ENCODE results near the gene UFSP1. TPM values are rescaled to one million over a fixed set of nuclear protein-coding genes. Genes with fewer than 3 reads are reported as not detected.

Gene UFSP1
- total RNA-seq, 2 experiments from 2014 or later = 1.5 to 2.0 TPM

DNA sequence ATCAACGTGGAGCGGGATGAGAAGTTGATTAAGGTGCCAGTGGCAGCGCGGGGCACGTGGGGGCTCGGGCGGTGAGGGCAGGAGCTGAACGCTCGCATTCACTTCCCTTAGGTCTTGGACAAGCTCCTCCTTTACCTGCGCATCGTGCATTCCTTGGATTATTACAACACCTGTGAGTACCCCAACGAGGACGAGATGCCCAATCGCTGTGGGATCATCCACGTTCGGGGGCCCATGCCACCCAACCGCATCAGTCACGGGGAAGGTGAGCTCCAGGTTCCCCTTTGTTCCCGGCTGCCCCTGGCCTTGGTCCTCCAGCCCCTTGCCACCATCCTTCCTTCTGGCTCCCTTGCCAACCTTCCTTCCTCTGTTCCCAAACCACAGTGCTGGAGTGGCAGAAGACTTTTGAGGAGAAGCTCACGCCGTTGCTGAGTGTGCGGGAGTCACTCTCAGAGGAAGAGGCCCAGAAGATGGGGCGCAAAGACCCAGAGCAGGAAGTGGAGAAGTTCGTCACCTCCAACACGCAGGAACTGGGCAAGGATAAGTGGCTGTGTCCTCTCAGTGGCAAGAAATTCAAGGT lies 2.5 kb downstream of the UFSP1 start:
- ChIA-PET CTCF (interaction anchor here (0.8 to 2.0 kb wide), 7 partner anchors 9 to 357 kb away, joined by 3 to 6 read pairs (median 5); partner anchors contain the start of genes ACHE, POP7 and SLC12A9), POLR2A (interaction anchor here (0.9 to 6.2 kb wide), 3 partner anchors 11 to 35 kb away, joined by 3 to 107 read pairs (median 4); partner anchors contain the start of genes SLC12A9 and SRRT)
- Mint-ChIP-seq H3K4me3 (peak overlapping the region; percentile 79), H3K27ac (peak overlapping the region; percentile 84), H3K9me3 (no peaks in the 10 kb centered on the region), H3K36me3 (peaks cover 57% of the 10 kb centered on the region), H3K27me3 (peaks cover 7% of the 10 kb centered on the region), H3K4me1 (ENCODE audit: low read depth) (peaks cover 57% of the 10 kb centered on the region)
- intact Hi-C loops (cut with micrococcal nuclease) = loop anchor here (5.0 kb wide), 1 partner anchor 285 kb away; no protein-coding TSS in a partner anchor
- DNase-seq = no peak

GRCh38 chr7:100886142-100886935 lies 3.2 kb downstream of the UFSP1 start:
- ChIA-PET CTCF (interaction anchor here (0.8 to 1.3 kb wide), 4 partner anchors 34 to 181 kb away, joined by 3 to 6 read pairs (median 6); partner anchors contain the start of genes POP7 and SLC12A9), POLR2A (interaction anchor here (0.9 to 6.2 kb wide), 3 partner anchors 11 to 34 kb away, joined by 3 to 107 read pairs (median 4); partner anchors contain the start of genes SLC12A9 and SRRT)
- peak overlapping the region; percentile 74 for H3K27ac Mint-ChIP-seq
- DNase-seq = no peak
- H3K9me3 Mint-ChIP-seq = no peaks in the 10 kb centered on the region
- H3K4me1 Mint-ChIP-seq (ENCODE audit: low read depth) = peaks cover 55% of the 10 kb centered on the region
- intact Hi-C loops (cut with micrococcal nuclease) = loop anchor here (5.0 kb wide), 1 partner anchor 286 kb away; no protein-coding TSS in a partner anchor
- H3K27me3 Mint-ChIP-seq = peaks cover under 1% of the 10 kb centered on the region
- H3K36me3 Mint-ChIP-seq = peaks cover 64% of the 10 kb centered on the region
- H3K4me3 Mint-ChIP-seq = no peak overlapping the region

DNA sequence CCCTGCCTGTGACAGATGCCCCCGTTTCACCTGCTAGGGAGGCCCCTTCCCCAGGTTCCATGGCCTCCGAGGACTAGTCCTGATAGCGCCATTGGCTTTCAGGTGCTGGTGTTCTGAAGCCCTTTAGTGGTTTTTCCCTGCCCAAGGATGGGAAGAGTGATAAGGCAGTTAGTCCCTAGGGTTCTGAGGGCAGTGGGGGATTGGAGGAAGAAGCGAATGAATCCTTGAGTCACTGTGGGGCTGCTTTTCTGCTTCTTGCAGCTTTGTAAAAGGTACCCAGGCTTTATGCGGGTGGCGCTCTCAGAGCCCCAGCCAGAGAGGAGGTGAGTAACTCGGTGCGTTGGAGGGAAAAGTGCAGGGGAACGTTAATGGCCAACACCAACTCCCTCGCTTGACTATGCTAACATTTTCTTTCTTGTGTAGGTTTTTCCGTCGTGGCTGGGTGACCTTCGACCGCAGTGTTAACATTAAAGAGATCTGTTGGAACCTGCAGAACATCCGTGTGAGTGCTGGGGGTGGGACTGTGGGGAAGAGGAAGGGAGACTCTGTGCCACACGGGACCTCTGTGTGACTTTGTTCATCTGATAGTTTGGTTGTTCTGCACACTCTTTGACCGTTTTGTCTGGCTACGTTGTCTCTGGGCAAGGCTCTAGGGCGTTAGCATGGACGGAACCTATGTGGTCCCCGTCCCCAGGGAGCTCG lies 3.9 kb downstream of the UFSP1 start:
- Mint-ChIP-seq H3K4me1 (ENCODE audit: low read depth) (peaks cover 52% of the 10 kb centered on the region), H3K4me3 (no peak overlapping the region), H3K27ac (peak overlapping the region; percentile 64), H3K27me3 (no peaks in the 10 kb centered on the region), H3K36me3 (peaks cover 70% of the 10 kb centered on the region), H3K9me3 (no peaks in the 10 kb centered on the region)
- ChIA-PET POLR2A (interaction anchor here (2.1 to 6.2 kb wide), 2 partner anchors 10 to 33 kb away, joined by 4 to 107 read pairs; partner anchors contain the start of genes SLC12A9 and SRRT), CTCF (no interaction called here)
- no peak for DNase-seq
- intact Hi-C loops (cut with micrococcal nuclease) = loop anchor here (5.0 kb wide), 1 partner anchor 287 kb away; no protein-coding TSS in a partner anchor

DNA sequence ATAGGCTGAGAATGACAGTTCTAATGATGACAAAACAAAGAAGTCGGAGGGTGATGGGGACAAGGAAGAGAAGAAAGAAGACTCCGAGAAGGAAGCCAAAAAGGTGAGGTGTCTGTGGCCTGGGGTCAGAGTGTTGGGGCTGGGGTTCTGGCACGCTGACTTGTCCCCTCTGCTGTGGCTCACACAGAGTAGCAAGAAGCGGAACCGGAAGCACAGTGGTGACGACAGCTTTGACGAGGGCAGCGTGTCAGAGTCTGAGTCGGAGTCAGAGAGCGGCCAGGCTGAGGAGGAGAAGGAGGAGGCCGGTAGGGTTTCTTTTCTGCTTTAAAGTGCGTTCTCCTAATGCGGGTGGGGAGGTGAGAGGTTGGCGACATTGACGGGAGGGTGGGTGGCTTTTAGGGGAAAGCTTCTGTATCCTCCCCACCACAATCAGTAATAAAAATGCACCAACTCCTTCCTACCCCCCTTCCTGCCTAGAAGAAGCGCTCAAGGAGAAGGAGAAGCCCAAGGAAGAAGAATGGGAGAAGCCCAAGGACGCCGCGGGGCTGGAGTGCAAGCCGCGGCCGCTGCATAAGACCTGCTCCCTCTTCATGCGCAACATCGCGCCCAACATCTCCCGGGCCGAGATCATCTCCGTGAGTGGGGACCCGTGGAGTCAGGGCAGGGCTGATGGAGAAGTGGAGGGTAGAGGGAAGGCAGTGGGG lies 4.6 kb downstream of the UFSP1 start:
- Mint-ChIP-seq H3K4me3 (peak overlapping the region; percentile 33), H3K9me3 (no peaks in the 10 kb centered on the region), H3K36me3 (peaks cover 75% of the 10 kb centered on the region), H3K4me1 (ENCODE audit: low read depth) (peaks cover 49% of the 10 kb centered on the region), H3K27ac (peak overlapping the region; percentile 66), H3K27me3 (no peaks in the 10 kb centered on the region)
- POLR2A ChIA-PET = interaction anchor here (6.2 kb wide), 1 partner anchor 9 kb away, joined by 107 read pairs; the partner anchor contains the start of gene SRRT
- CTCF ChIA-PET = no interaction called here
- intact Hi-C loops (cut with micrococcal nuclease) = loop anchor here (5.0 kb wide), 1 partner anchor 287 kb away; no protein-coding TSS in a partner anchor
- DNase-seq = peak; percentile 53

DNA sequence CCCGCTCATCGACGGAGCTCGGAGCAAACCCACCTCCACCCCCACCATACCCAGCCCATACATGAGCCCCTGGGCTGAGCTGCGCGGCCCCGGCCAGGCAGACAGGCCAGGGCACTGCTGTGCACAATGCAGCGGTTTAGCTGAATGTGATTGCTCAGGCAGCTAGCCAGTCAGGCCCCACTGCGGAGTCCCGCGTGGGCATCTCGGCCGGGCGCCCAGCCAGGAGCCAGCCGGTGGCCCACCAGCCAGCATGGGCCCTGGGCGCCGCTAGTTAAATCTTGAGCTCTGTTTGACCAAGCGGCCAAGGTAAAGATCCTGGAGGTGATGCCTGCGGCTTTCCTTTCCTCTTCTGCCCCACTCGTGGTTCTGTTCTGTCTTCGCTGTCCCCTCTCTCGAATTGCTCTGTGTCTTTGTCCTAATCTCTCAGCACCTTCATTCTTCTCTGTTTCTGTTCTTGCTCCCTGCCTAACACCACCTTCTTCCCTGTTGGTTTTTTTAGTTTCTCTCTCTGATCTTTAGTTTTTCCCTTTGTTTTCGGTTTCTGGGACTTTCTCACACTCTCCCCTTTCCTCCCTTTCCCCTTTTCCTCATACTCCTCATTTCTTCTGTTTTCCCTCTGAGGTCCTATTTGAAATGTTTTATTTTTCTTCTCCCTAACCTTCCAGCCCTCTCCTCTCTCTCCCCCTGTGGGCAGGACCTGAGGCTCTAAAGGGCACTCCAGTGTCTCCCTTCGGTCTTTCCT lies 6.6 kb downstream of the UFSP1 start:
- peak overlapping the region; percentile 47 for H3K27ac Mint-ChIP-seq
- POLR2A ChIA-PET = no interaction called here
- peaks cover 58% of the 10 kb centered on the region for H3K4me1 Mint-ChIP-seq (ENCODE audit: low read depth)
- CTCF ChIA-PET = no interaction called here
- H3K4me3 Mint-ChIP-seq = no peak overlapping the region
- H3K9me3 Mint-ChIP-seq = no peaks in the 10 kb centered on the region
- intact Hi-C loops (cut with micrococcal nuclease) = no loop called here
- no peak for DNase-seq
- H3K27me3 Mint-ChIP-seq = no peaks in the 10 kb centered on the region
- H3K36me3 Mint-ChIP-seq = peaks cover 84% of the 10 kb centered on the region

- Mint-ChIP-seq H3K4me3 (no peak overlapping the region), H3K27me3 (no peaks in the 10 kb centered on the region), H3K9me3 (no peaks in the 10 kb centered on the region), H3K4me1 (ENCODE audit: low read depth) (peaks cover 55% of the 10 kb centered on the region), H3K36me3 (peaks cover 80% of the 10 kb centered on the region), H3K27ac (no peak overlapping the region)
- POLR2A ChIA-PET = no interaction called here
- intact Hi-C loops (cut with micrococcal nuclease) = no loop called here
- DNase-seq = no peak
- CTCF ChIA-PET = no interaction called here
Observed at GRCh38 chr7:100882201-100882600, 7.3 kb downstream of the UFSP1 start.

- DNase-seq = no peak
- Mint-ChIP-seq H3K27ac (no peak overlapping the region), H3K36me3 (peaks cover 76% of the 10 kb centered on the region), H3K27me3 (no peaks in the 10 kb centered on the region), H3K4me1 (ENCODE audit: low read depth) (peaks cover 52% of the 10 kb centered on the region), H3K4me3 (no peak overlapping the region), H3K9me3 (no peaks in the 10 kb centered on the region)
- CTCF ChIA-PET = no interaction called here
- intact Hi-C loops (cut with micrococcal nuclease) = no loop called here
- POLR2A ChIA-PET = no interaction called here
Observed at GRCh38 chr7:100881136-100881535, 8.4 kb downstream of the UFSP1 start.

- peaks cover 74% of the 10 kb centered on the region for H3K36me3 Mint-ChIP-seq
- CTCF ChIA-PET = interaction anchor here (0.6 kb wide), 1 partner anchor 750 kb away, joined by 3 read pairs; no protein-coding TSS in a partner anchor
- DNase-seq = no peak
- intact Hi-C loops (cut with micrococcal nuclease) = no loop called here
- no peaks in the 10 kb centered on the region for H3K9me3 Mint-ChIP-seq
- no peaks in the 10 kb centered on the region for H3K27me3 Mint-ChIP-seq
- H3K4me1 Mint-ChIP-seq (ENCODE audit: low read depth) = peaks cover 49% of the 10 kb centered on the region
- H3K27ac Mint-ChIP-seq = no peak overlapping the region
- POLR2A ChIA-PET = no interaction called here
- no peak overlapping the region for H3K4me3 Mint-ChIP-seq
Observed at GRCh38 chr7:100880645-100881044, 8.9 kb downstream of the UFSP1 start.

DNA sequence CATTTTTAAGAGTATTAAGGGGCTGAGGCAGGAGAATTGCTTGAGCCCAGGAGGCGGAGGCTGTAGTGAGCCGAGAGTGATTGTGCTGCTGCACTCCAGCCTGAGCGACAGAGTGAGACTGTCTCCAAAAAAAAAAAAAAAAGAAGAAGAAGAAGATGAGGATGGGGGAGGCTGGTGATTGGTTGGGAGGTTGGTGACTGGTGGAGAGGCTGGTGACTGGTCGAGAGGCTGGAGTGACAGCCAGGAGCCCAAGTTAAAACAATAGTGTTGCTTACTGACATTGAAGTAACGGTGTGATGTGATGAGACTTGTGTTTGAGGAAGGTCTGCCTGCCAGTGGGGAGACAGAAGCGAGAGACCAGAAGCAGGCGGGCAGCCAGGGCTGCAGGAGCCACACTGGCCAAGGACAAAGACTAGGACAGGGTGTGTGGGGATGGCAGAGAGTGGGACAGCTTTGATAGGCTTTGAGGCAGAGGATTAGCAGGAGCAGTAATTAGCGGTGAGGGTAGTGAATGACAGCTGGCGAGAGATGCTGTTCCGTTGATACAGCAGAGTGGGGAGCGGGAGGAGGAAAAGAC lies 9.7 kb downstream of the UFSP1 start:
- intact Hi-C loops (cut with micrococcal nuclease) = loop anchor here (5.0 kb wide), 1 partner anchor 172 kb away; the partner anchor contains the start of gene POP7
- ChIA-PET POLR2A (no interaction called here), CTCF (interaction anchor here (0.6 kb wide), 1 partner anchor 749 kb away, joined by 3 read pairs; no protein-coding TSS in a partner anchor)
- no peaks in the 10 kb centered on the region for H3K27me3 Mint-ChIP-seq
- no peaks in the 10 kb centered on the region for H3K9me3 Mint-ChIP-seq
- H3K36me3 Mint-ChIP-seq = peaks cover 76% of the 10 kb centered on the region
- H3K27ac Mint-ChIP-seq = no peak overlapping the region
- no peak for DNase-seq
- peaks cover 47% of the 10 kb centered on the region for H3K4me1 Mint-ChIP-seq (ENCODE audit: low read depth)
- no peak overlapping the region for H3K4me3 Mint-ChIP-seq

GRCh38 chr7:100878685-100879084 lies 10.8 kb downstream of the UFSP1 start:
- CTCF ChIA-PET = interaction anchor here (0.6 to 1.2 kb wide), 3 partner anchors 15 to 402 kb away, joined by 3 to 4 read pairs (median 3); no protein-coding TSS in a partner anchor
- H3K4me1 Mint-ChIP-seq (ENCODE audit: low read depth) = peaks cover 53% of the 10 kb centered on the region
- intact Hi-C loops (cut with micrococcal nuclease) = loop anchor here (5.0 kb wide), 1 partner anchor 171 kb away; the partner anchor contains the start of gene POP7
- H3K9me3 Mint-ChIP-seq = no peaks in the 10 kb centered on the region
- no peak overlapping the region for H3K27ac Mint-ChIP-seq
- POLR2A ChIA-PET = interaction anchor here (0.6 kb wide), 1 partner anchor 1508 kb away, joined by 3 read pairs; no protein-coding TSS in a partner anchor
- H3K27me3 Mint-ChIP-seq = no peaks in the 10 kb centered on the region
- H3K36me3 Mint-ChIP-seq = peaks cover 77% of the 10 kb centered on the region
- no peak for DNase-seq
- H3K4me3 Mint-ChIP-seq = no peak overlapping the region

Measured in activated CD4-positive, alpha-beta memory T cell treated with anti-CD3 and anti-CD28 coated beads for 36 hours (primary cell).